ENCODE data around the gene NMT1.

The NMT1 gene

DNA sequence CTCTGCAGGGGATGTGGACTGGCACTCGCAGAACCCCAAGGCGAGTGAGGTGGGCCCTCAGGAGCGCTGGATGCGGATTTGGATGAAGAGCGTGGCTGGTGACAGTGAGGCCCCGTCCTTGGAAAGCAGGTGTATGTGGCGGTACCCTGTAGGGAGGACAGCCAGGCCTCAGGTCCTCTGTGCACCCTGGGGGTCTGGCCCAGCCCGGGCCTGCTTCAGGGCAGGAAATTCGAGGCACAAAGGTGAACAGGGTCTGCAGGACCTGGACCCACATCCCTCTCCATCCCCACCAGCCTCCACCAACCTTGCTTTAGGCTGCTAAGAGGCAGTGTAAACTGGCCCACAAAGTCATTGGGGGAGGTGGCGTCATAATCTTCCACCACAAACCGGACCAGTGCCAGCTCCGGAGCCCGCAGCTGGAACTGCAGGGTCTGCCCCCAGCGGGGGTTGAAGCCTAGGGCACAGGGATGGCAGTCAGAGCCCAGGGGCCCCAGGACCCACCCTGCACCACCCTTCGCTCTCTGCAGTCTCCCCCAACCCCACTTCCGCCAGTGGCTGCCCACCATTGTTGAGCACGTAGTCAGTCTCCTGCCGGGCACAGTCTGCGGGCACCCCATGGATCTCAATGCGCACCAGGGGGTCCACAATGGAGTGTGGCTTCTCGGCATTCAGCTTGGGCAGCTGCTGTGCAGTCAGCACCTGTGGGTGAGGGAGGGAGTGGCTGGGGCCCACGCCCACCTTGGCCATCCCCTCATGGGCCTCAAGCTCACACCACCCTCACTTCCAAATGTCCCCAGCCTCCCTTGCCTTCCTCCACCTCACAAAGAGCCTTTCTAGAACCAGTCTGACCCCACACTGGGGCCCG, 51.7 kb downstream of the NMT1 start:
- no peak for DNase-seq (ENCODE audit: low read depth)
- H3K4me3 ChIP-seq (ENCODE audit: control insufficient read depth, low read depth, low read length) = no peak overlapping the region
- TF ChIP-seq, protein P1, sequence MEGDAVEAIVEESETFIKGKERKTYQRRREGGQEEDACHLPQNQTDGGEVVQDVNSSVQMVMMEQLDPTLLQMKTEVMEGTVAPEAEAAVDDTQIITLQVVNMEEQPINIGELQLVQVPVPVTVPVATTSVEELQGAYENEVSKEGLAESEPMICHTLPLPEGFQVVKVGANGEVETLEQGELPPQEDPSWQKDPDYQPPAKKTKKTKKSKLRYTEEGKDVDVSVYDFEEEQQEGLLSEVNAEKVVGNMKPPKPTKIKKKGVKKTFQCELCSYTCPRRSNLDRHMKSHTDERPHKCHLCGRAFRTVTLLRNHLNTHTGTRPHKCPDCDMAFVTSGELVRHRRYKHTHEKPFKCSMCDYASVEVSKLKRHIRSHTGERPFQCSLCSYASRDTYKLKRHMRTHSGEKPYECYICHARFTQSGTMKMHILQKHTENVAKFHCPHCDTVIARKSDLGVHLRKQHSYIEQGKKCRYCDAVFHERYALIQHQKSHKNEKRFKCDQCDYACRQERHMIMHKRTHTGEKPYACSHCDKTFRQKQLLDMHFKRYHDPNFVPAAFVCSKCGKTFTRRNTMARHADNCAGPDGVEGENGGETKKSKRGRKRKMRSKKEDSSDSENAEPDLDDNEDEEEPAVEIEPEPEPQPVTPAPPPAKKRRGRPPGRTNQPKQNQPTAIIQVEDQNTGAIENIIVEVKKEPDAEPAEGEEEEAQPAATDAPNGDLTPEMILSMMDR (IDR thresholded peaks at IDR 0.05; ENCODE audit: control insufficient read depth, insufficient read depth, low read depth, low read length, missing control alignments) = no peak

- H3K4me3 ChIP-seq (ENCODE audit: control insufficient read depth, low read depth, low read length) = no peak overlapping the region
- no peak for DNase-seq (ENCODE audit: low read depth)
- TF ChIP-seq, protein P1 (IDR thresholded peaks at IDR 0.05; ENCODE audit: control insufficient read depth, insufficient read depth, low read depth, low read length, missing control alignments) = no peak
Observed at GRCh38 chr17:45113424-45113754, 52.3 kb downstream of the NMT1 start.

GRCh38 chr17:45114117-45114932, 53.2 kb downstream of the NMT1 start:
- H3K4me3 ChIP-seq (ENCODE audit: control insufficient read depth, low read depth, low read length) = no peak overlapping the region
- no peak for DNase-seq (ENCODE audit: low read depth)
- TF ChIP-seq, protein P1 (IDR thresholded peaks at IDR 0.05; ENCODE audit: control insufficient read depth, insufficient read depth, low read depth, low read length, missing control alignments) = no peak

- H3K4me3 ChIP-seq (ENCODE audit: control insufficient read depth, low read depth, low read length) = no peak overlapping the region
- no peak for DNase-seq (ENCODE audit: low read depth)
- TF ChIP-seq, protein P1 (IDR thresholded peaks at IDR 0.05; ENCODE audit: control insufficient read depth, insufficient read depth, low read depth, low read length, missing control alignments) = no peak
Observed at GRCh38 chr17:45115015-45115625, 54.0 kb downstream of the NMT1 start.

- TF ChIP-seq, protein P1 (IDR thresholded peaks at IDR 0.05; ENCODE audit: control insufficient read depth, insufficient read depth, low read depth, low read length, missing control alignments) = no peak
- H3K4me3 ChIP-seq (ENCODE audit: control insufficient read depth, low read depth, low read length) = no peak overlapping the region
- DNase-seq (ENCODE audit: low read depth) = no peak
Observed at GRCh38 chr17:45115871-45116270, 54.8 kb downstream of the NMT1 start.

DNA sequence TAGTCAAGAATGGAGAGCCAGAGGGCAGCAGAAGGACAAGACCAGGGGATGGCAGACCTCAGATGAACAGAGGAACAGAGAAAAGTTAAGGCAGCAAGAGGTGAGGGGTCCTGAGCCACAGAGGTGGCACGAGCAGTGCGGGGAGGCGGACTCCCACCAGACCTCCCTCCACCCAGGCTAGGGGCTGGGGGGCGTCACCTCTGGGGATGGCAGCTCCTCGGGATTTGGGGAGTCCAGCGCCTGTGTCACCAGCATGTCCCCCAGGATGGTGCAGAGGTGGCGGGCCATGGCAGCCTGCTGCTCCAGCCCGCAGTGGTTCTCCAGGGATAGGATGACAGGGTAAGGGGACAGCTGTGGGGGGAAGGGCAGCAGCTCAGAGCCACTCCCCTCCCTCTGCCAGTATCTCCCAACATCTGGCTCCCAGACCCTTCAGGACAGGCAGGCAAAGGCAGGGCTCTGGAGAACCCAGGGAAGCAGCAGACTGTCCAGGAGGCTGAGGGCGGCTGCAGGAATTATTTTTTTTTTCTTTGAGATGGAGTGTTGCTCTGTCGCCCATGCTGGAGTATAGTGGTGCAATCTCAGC, 55.4 kb downstream of the NMT1 start:
- TF ChIP-seq, protein P1 (IDR thresholded peaks at IDR 0.05; ENCODE audit: control insufficient read depth, insufficient read depth, low read depth, low read length, missing control alignments) = no peak

More for the DNA sequence above, 55.4 kb downstream of the NMT1 start:
- DNase-seq (ENCODE audit: low read depth) = no peak
- no peak overlapping the region for H3K4me3 ChIP-seq (ENCODE audit: control insufficient read depth, low read depth, low read length)
